GM12801 (cell line): ENCODE results near the gene RIPK4.

Experiments
- TF ChIP-seq, protein P1 (sequence below): IDR thresholded peaks from one replicate; pipeline ENCODE4 v1.5.1; 2011; ENCODE audit warnings: control low read depth; ENCODE audit not compliant: insufficient read length; ENCODE audit errors: extremely low read depth

The RIPK4 gene

GRCh38 chr21:41754479-41754891, 12.4 kb downstream of the RIPK4 start:
- TF ChIP-seq, protein P1, sequence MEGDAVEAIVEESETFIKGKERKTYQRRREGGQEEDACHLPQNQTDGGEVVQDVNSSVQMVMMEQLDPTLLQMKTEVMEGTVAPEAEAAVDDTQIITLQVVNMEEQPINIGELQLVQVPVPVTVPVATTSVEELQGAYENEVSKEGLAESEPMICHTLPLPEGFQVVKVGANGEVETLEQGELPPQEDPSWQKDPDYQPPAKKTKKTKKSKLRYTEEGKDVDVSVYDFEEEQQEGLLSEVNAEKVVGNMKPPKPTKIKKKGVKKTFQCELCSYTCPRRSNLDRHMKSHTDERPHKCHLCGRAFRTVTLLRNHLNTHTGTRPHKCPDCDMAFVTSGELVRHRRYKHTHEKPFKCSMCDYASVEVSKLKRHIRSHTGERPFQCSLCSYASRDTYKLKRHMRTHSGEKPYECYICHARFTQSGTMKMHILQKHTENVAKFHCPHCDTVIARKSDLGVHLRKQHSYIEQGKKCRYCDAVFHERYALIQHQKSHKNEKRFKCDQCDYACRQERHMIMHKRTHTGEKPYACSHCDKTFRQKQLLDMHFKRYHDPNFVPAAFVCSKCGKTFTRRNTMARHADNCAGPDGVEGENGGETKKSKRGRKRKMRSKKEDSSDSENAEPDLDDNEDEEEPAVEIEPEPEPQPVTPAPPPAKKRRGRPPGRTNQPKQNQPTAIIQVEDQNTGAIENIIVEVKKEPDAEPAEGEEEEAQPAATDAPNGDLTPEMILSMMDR = no peak

GRCh38 chr21:41753006-41753898, 13.6 kb downstream of the RIPK4 start:
- TF ChIP-seq, protein P1 = no peak

DNA sequence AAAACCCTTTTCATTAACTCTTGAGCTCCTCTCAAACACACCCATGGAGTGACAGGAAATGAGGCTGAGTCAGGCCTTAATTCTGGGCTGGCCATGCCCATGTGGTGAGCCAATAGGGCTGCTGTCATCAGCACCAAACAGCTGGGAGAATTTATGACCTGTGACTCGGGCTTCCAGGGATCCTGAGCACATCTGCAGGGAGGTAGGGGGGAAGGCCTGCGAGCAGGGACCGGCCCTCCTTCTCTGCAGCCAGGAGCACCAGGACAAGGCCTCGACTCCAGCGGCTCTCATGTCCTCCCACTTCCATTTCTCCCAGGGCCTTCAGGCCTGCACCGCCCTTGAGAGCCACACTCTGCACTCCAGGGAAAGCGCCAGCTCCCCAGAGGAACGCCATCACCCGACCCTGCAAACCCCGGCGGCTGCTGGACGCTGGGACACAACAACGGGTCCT, 14.6 kb downstream of the RIPK4 start:
- TF ChIP-seq, protein P1 = no peak

- TF ChIP-seq, protein P1 = no peak
Observed at GRCh38 chr21:41751611-41752011, 15.2 kb downstream of the RIPK4 start.

GRCh38 chr21:41750532-41751151, 16.2 kb downstream of the RIPK4 start:
- TF ChIP-seq, protein P1 = no peak

GRCh38 chr21:41750051-41750450, 16.8 kb downstream of the RIPK4 start:
- TF ChIP-seq, protein P1 = no peak

DNA sequence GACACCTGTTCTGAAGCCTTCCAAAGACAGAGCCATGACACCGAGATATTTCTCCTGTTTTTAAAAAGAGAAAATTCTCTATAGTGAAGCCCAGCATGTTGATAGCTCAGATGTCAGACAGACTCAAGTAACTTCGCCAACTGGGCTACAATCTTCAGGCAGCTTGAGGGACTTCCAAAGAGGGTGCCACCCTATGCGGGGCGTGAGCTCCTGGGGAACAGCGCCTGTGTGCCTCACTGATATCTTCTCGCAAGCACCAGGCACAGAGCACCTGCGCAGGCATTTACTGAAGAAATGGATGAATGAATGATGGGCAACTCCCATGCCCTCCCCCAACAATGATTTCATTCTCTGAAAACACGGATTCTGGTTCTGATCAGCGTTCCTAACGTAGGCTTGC, 17.6 kb downstream of the RIPK4 start:
- TF ChIP-seq, protein P1 = no peak
